Activated CD4-positive, alpha-beta T cell treated with anti-CD3 and anti-CD28 coated beads, Interleukin-2, amount 10 ng/mL, durations not matched to agents 7 days and 5 days (primary cell): ENCODE measurements around the gene TMEM106C. TPM values are rescaled to one million over a fixed set of nuclear protein-coding genes. Genes with fewer than 3 reads are reported as not detected.
"Not testable (repeated sequence)": the region's sequence is repeated elsewhere in the genome, so short reads cannot be mapped to it uniquely, and the experiment has no call there.

Source experiments
- CTCF ChIA-PET: fragments of 350-600 bp; sonication (Branson Sonifier 250); formaldehyde crosslinking; loops from one replicate; lab custom pipeline; 2021; ENCODE audit warnings: antibody characterized with exemption; lab: Charles Lee
- POLR2A ChIA-PET: fragments of 350-600 bp; sonication (Branson Sonifier 250); formaldehyde crosslinking; loops from one replicate; lab custom pipeline; 2021; ENCODE audit warnings: antibody characterized with exemption; lab: Charles Lee
- DNase-seq: peaks from one replicate; pipeline ENCODE4 v3.0.0-alpha.2; 2020
- H3K27ac Mint-ChIP-seq: one replicate; pipeline ENCODE4 v1.8.0; 2021; ENCODE audit warnings: mild to moderate bottlenecking, moderate library complexity, mixed read lengths
- H3K27me3 Mint-ChIP-seq: one replicate; pipeline ENCODE4 v1.8.0; 2021; ENCODE audit warnings: mixed read lengths
- H3K36me3 Mint-ChIP-seq: one replicate; pipeline ENCODE4 v1.8.0; 2021; ENCODE audit warnings: low read depth, mixed read lengths
- H3K4me1 Mint-ChIP-seq: one replicate; pipeline ENCODE4 v1.8.0; 2021; ENCODE audit warnings: mixed read lengths
- H3K4me3 Mint-ChIP-seq: one replicate; pipeline ENCODE4 v1.8.0; 2021; ENCODE audit warnings: mild to moderate bottlenecking, moderate library complexity, mixed read lengths
- H3K9me3 Mint-ChIP-seq: one replicate; pipeline ENCODE4 v1.8.0; 2021; ENCODE audit warnings: mixed read lengths
- total RNA-seq, 2 experiments: library from RNA; stranded (reverse); gene quantifications; one replicate each; pipeline ENCODE4 v1.2.3, GENCODE V29; 2021

TMEM106C gene
- total RNA-seq, 2 experiments from 2014 or later: 145 to 181 TPM

DNA sequence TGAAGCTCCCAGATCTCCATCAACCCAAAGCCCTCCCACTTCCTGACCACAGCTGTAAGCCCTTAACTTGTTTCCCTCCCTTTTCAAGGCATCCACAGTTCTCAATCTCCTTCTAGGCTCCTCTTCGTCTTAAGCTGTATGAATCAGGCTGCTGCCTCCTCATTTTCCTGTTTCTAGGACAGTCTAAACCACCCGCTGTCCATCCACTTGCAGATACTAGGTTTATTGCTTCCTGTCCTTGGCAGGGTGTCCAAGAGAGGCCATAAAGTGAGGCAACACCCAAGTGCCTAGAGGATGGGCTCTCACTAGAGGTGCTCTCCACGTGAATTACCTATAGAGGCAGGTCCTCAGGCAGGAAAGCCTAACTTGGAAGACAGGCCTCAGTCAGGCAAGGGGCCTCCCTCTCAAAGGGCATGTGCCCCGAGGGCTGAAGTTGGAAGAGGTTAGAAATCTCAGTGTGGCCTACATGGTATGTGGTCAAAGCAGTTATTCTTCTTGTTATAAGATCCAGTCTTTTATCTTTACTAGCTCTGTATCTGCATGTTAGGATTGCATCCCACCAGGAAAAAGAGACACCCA lies 8.8 kb upstream of the TMEM106C start:
- Mint-ChIP-seq H3K9me3 (peaks cover 8% of the 10 kb centered on the region), H3K27ac (no peak overlapping the region), H3K4me3 (no peak overlapping the region), H3K4me1 (peaks cover 7% of the 10 kb centered on the region), H3K36me3 (no peaks in the 10 kb centered on the region), H3K27me3 (peaks cover 12% of the 10 kb centered on the region)
- POLR2A ChIA-PET: no interaction called here
- CTCF ChIA-PET: interaction anchor here (1.1 kb wide), 1 partner anchor 14 kb away, joined by 3 read pairs; no protein-coding TSS in a partner anchor
- no peak for DNase-seq

DNA sequence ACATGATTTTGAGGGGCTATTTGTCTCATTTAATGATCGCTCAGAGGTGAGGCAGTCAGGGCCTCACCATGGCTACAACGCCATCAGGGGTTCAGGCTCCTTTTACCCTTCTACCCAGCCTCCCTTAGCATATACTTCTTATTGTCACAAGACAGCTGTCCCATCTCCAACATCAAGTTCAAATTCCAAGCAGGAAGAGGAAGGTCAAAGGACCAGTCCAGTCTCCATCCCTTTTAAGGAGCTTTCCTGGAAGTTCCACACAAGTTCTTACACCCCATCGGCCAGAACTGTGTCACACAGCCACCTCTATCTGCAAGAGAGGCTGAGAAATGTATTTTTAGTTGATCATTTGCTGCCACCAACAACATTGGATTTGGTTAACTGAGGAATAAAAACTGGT lies 8.3 kb upstream of the TMEM106C start:
- CTCF ChIA-PET: no interaction called here
- no peaks in the 10 kb centered on the region for H3K36me3 Mint-ChIP-seq
- no peak for DNase-seq

DNA sequence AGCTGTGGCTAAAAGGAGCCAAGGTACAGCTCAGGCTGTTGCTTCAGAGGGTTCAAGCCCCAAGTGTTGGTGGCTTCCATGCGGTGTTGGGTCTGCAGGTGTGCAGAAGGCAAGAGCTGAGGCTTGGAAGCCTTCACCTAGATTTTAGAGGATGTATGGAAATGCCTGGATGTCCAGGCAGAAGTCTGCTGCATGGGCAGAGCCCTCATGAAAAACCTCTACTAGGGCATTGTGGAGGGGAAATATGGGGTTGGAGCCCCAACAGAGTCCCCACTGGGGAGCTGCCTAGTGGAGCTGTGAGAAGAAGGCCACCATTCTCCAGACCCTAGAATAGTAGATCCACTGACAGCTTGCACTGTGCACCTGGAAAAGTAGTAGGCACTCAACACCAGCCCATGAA lies 5.7 kb upstream of the TMEM106C start:
- POLR2A ChIA-PET, H3K4me1 Mint-ChIP-seq, H3K36me3 Mint-ChIP-seq, H3K27ac Mint-ChIP-seq, DNase-seq, H3K4me3 Mint-ChIP-seq: not testable (repeated sequence)
- H3K9me3 Mint-ChIP-seq: peaks cover 11% of the 10 kb centered on the region
- CTCF ChIA-PET: interaction anchor here (1.1 to 1.9 kb wide), 3 partner anchors 8 to 46 kb away, joined by 3 to 10 read pairs (median 5); no protein-coding TSS in a partner anchor
- peaks cover 34% of the 10 kb centered on the region for H3K27me3 Mint-ChIP-seq

More for the DNA sequence above, 8.3 kb upstream of the TMEM106C start:
- no peak overlapping the region for H3K27ac Mint-ChIP-seq
- H3K4me3 Mint-ChIP-seq: no peak overlapping the region
- POLR2A ChIA-PET: no interaction called here
- peaks cover 6% of the 10 kb centered on the region for H3K4me1 Mint-ChIP-seq
- peaks cover 11% of the 10 kb centered on the region for H3K9me3 Mint-ChIP-seq
- peaks cover 16% of the 10 kb centered on the region for H3K27me3 Mint-ChIP-seq

DNA sequence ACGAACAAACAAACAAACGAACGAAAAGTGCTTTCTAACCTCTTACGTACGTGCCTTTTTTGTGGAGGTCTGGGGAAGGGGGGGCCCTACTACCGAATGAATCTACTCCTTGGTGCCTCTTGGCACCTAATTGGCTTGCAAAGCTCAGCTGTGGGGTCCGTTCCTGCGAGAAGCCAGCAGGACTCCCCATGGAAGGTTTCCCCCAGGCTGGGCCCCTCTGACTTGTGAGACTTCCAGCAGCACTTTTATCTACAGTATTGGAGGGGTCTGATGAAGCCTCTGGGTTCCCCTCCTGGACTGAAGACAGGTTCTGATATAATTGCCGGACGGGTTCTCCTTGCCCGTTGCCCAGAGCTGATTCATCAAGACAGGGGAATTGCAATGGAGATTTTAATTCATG lies 1.2 kb upstream of the TMEM106C start:
- H3K27me3 Mint-ChIP-seq: peaks cover 24% of the 10 kb centered on the region
- H3K36me3 Mint-ChIP-seq: peaks cover 32% of the 10 kb centered on the region
- ChIA-PET CTCF (interaction anchor here (1.4 to 2.9 kb wide), 2 partner anchors 49 to 236 kb away, joined by 3 to 7 read pairs; no protein-coding TSS in a partner anchor), POLR2A (no interaction called here)
- peaks cover 8% of the 10 kb centered on the region for H3K9me3 Mint-ChIP-seq
- peaks cover 37% of the 10 kb centered on the region for H3K4me1 Mint-ChIP-seq
- no peak overlapping the region for H3K4me3 Mint-ChIP-seq
- H3K27ac Mint-ChIP-seq: no peak overlapping the region
- no peak for DNase-seq

DNA sequence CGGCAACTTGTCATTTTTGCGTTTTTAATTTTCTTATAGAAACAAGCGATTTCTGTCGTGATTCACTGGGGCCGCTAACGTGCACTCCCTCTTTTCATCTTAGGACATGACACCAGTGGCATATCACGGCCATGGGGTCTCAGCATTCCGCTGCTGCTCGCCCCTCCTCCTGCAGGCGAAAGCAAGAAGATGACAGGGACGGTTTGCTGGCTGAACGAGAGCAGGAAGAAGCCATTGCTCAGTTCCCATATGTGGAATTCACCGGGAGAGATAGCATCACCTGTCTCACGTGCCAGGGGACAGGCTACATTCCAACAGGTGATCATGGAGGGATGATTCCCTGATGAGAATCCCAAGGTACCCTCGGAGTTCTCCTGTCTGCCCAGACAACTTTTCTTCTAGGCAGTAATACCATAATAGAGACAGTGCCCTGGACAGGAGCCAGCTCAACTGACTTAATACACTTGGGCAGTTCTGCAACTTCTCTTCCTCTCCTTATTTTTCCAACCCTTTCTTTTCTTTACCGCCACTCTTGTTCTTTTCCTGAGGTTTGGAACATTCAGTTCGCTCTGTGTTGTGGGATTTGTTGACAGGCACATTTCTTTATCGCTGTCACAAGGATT lies 821 bp downstream of the TMEM106C start:
- Mint-ChIP-seq H3K36me3 (peaks cover 42% of the 10 kb centered on the region), H3K27ac (peak overlapping the region; percentile 86), H3K4me1 (peaks cover 38% of the 10 kb centered on the region), H3K4me3 (peak overlapping the region; percentile 96), H3K27me3 (peaks cover 24% of the 10 kb centered on the region), H3K9me3 (peaks cover 5% of the 10 kb centered on the region)
- DNase-seq: peak; percentile 11
- ChIA-PET CTCF (interaction anchor here (0.7 to 1.8 kb wide), 16 partner anchors 8 to 272 kb away, joined by 3 to 6 read pairs (median 4); partner anchors contain the start of gene VDR), POLR2A (no interaction called here)

DNA sequence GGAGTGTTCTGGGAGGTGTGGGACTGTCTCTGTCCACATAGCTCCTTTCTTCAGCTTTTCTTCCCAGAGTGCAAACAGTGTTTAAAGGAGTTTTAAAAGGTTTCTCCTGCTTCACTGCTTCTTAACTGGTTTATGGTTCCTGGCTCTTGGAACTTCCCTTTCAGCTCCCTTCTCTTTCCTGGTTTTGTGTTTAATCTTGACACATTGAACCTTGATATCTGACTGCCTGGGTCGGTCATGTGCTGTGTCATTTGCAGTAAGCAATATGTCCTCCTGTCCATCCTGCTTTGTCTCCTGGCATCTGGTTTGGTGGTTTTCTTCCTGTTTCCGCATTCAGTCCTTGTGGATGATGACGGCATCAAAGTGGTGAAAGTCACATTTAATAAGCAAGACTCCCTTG lies 2.2 kb downstream of the TMEM106C start:
- H3K36me3 Mint-ChIP-seq: peaks cover 42% of the 10 kb centered on the region

DNA sequence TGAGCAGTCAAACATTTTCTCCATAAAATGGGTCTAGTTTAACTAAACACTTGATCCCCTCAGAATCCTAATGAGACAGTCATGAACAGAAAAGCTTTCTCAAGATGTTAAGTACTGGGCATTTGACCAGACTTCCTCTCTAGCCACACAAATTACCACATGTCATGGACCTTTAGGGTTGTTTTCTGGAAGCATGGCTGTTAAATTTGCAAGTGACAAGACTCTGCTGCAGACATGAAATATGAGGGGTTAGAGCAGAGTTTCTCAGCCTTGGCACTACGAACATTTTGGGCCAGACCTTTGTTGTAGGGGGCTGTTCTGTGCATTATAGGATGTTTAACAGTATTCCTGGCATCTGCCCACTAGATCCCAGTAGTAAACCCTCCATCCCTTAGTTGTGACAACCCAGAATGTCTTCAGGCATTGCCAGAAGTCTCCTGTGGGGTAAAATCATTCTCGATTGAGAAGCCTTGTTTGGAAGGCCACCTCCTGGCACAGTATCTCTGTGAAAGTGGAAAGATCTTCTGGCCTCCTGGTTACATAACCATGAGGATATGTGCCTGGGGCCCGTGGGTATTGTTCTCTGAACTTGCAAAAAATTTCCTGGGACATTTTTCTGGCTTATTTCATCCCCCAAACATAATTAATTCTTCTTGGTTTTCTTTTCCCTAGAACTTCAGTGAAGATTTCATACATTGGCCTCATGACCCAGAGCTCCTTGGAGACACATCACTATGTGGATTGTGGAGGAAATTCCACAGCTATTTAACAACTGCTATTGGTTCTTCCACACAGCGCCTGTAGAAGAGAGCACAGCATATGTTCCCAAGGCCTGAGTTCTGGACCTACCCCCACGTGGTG lies 4.3 kb downstream of the TMEM106C start:
- ChIA-PET CTCF (interaction anchor here (0.6 to 1.4 kb wide), 4 partner anchors 13 to 204 kb away, joined by 3 to 5 read pairs (median 3); no protein-coding TSS in a partner anchor), POLR2A (no interaction called here)
- no peaks in the 10 kb centered on the region for H3K27me3 Mint-ChIP-seq
- peaks cover 38% of the 10 kb centered on the region for H3K4me1 Mint-ChIP-seq
- no peak overlapping the region for H3K27ac Mint-ChIP-seq
- H3K9me3 Mint-ChIP-seq: no peaks in the 10 kb centered on the region
- H3K36me3 Mint-ChIP-seq: peaks cover 42% of the 10 kb centered on the region
- DNase-seq: no peak
- H3K4me3 Mint-ChIP-seq: no peak overlapping the region

More for the DNA sequence above, 2.2 kb downstream of the TMEM106C start:
- H3K4me3 Mint-ChIP-seq: no peak overlapping the region
- CTCF ChIA-PET: interaction anchor here (1.0 to 1.7 kb wide), 3 partner anchors 8 to 60 kb away, joined by 3 to 6 read pairs (median 5); partner anchors contain the start of gene VDR
- DNase-seq: no peak
- no peaks in the 10 kb centered on the region for H3K9me3 Mint-ChIP-seq
- no peak overlapping the region for H3K27ac Mint-ChIP-seq
- H3K4me1 Mint-ChIP-seq: peaks cover 38% of the 10 kb centered on the region
- POLR2A ChIA-PET: no interaction called here
- H3K27me3 Mint-ChIP-seq: peaks cover 15% of the 10 kb centered on the region

DNA sequence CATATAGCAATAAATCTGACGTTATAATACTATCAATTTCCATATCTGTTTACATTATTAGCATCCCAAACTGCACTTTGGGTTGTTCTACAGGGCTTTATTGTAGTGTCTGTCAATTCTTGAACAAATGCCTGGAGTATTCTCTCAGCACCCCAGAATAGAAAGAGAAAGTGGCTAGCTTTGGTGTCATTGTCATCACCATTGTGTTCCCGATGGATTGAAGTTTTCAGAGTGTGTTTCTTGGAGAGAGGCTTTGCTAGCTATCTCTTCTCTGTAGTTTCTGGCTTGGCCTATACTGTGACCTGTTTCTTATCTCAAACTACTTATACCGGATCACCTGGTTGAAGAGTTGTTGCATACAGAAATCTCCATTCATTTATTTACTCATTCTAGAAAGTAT lies 6.4 kb downstream of the TMEM106C start:
- Mint-ChIP-seq H3K36me3 (peaks cover 31% of the 10 kb centered on the region), H3K27me3 (no peaks in the 10 kb centered on the region), H3K27ac (no peak overlapping the region), H3K4me1 (peaks cover 22% of the 10 kb centered on the region), H3K4me3 (no peak overlapping the region), H3K9me3 (no peaks in the 10 kb centered on the region)
- CTCF ChIA-PET: interaction anchor here (0.5 to 0.9 kb wide), 3 partner anchors 9 to 65 kb away, joined by 3 read pairs; partner anchors contain the start of gene VDR
- DNase-seq: no peak
- POLR2A ChIA-PET: no interaction called here

DNA sequence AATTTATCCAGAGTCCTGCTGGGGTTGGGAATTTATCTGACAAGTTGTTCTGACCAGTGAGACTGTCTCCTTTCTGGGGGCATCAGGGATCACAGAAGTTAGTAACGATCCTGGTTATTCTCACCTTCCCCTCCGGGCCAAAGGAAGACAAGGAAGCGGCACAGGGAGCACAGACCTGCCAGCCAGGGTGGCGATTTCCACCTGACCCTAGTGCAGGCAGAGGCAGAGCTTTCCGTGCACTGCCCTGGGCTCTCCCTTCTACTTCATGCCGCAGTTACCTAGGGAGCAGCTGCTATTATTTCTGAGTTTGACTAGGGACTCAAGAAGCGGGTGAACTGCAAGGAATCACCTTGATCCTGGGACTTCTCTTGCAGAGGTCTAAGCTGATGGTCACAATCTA lies 7.4 kb downstream of the TMEM106C start:
- H3K4me1 Mint-ChIP-seq: peaks cover 12% of the 10 kb centered on the region
- no peak overlapping the region for H3K4me3 Mint-ChIP-seq
- POLR2A ChIA-PET: no interaction called here
- H3K27me3 Mint-ChIP-seq: no peaks in the 10 kb centered on the region
- peak overlapping the region; percentile 6 for H3K27ac Mint-ChIP-seq
- H3K9me3 Mint-ChIP-seq: no peaks in the 10 kb centered on the region
- CTCF ChIA-PET: interaction anchor here (0.5 to 1.5 kb wide), 6 partner anchors 7 to 35 kb away, joined by 3 to 5 read pairs (median 3); partner anchors contain the start of gene TMEM106C
- H3K36me3 Mint-ChIP-seq: peaks cover 23% of the 10 kb centered on the region
- DNase-seq: no peak

DNA sequence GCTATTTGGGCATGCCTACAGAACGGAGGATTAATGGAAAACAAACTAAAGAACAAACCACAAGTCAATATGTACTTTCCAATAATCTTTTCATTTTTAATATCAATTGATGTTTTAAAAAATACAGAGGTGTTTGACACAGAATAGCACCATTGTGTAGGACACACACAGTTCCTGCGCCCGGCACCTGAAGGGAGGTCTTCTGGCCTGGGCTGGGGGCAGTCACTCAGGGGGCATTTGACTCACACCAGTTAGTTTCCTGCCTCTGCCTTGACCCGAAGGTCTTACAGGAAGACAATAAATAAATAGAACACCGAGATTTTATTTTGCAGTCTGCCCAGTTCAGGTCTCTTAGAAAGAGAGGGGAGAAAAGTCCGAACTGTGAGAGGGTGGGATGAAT lies 9.5 kb downstream of the TMEM106C start:
- Mint-ChIP-seq H3K27me3 (no peaks in the 10 kb centered on the region), H3K27ac (no peak overlapping the region), H3K36me3 (peaks cover 6% of the 10 kb centered on the region), H3K9me3 (no peaks in the 10 kb centered on the region), H3K4me1 (no peaks in the 10 kb centered on the region), H3K4me3 (no peak overlapping the region)
- ChIA-PET CTCF (interaction anchor here (1.5 kb wide), 1 partner anchor 9 kb away, joined by 3 read pairs; the partner anchor contains the start of gene TMEM106C), POLR2A (no interaction called here)
- DNase-seq: no peak

DNA sequence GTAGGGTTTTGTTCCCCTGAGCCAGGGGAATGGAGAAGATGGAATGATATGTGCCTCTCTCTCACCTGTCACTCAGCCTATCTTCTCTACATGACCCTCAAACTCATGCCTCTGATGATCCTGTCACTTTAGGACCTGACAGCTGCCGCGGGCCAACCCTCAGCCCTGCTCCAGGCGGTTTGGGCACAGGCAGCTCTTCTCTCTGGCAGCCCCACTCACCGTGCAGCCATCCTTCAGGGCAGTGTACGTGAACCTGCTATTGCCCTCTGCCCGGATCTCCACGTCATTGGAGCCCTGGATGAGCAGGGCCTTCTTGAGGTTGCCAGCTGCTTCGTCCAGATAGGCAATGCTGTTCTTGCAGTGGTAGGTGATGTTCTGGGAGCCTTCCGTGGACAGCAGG lies 10.5 kb downstream of the TMEM106C start:
- Mint-ChIP-seq H3K27me3 (no peaks in the 10 kb centered on the region), H3K36me3 (no peaks in the 10 kb centered on the region), H3K9me3 (no peaks in the 10 kb centered on the region), H3K4me3 (no peak overlapping the region), H3K27ac (no peak overlapping the region), H3K4me1 (no peaks in the 10 kb centered on the region)
- DNase-seq: no peak
- ChIA-PET POLR2A (no interaction called here), CTCF (interaction anchor here (0.9 kb wide), 1 partner anchor 8 kb away, joined by 5 read pairs; no protein-coding TSS in a partner anchor)

DNA sequence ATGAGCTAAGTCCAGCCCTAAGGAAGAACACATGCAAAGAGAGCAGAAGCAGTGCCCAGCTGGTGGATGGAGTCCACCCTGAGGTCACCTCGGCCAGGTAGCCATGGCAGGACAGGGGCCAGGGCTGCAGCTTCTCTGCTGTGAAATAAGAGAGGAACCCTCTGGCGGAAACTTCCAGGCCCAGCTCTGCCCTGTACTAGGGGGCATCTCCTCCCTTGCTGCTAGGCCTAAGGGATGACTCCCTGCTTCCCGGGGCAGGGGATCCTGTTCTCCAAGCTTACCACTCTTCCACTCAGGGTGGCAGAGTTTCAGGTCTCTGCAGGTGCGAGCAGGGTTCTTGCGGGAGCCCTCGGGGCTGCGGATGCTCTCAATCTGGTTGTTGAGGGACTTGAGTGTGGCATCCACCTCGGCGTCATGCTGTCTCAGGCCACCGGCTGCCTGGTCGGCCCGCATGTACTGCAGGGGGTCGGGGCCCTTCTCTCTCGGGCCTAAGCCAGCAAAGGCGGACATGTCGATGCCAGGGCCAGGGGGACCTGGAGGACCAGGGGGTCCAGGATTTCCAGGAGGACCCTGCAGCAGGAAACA lies 11.7 kb downstream of the TMEM106C start:
- Mint-ChIP-seq H3K9me3 (no peaks in the 10 kb centered on the region), H3K36me3 (no peaks in the 10 kb centered on the region), H3K27me3 (no peaks in the 10 kb centered on the region), H3K4me3 (no peak overlapping the region), H3K4me1 (no peaks in the 10 kb centered on the region), H3K27ac (no peak overlapping the region)
- ChIA-PET POLR2A (no interaction called here), CTCF (interaction anchor here (0.6 kb wide), 1 partner anchor 135 kb away, joined by 9 read pairs; no protein-coding TSS in a partner anchor)
- DNase-seq: no peak
